ENCODE measurements around the gene ADGRB3. TPM values are rescaled to one million over a fixed set of nuclear protein-coding genes. Genes with fewer than 3 reads are reported as not detected.

The ADGRB3 gene
- total RNA-seq, 1 experiment from 2014 or later = 0.11 TPM

DNA sequence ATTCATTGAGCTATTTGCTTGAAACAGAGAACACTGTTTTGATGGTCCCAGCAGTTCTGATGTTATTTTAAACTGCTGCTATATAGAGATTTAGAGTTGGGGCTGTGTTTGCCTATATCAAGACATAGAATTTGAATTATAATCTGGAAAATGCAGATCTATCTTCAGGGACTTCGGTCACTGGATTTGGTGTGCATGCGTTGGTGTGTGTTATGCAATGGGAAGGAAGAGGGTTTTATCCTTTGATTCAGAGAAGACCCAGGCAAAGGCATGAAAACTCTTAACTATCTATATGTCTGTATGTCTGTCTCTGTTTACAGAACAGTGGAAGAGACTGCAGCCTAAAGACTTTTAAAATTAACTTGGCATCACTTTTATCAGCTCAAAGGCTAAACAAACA lies 2.0 kb downstream of the ADGRB3 start:
- H3K9ac ChIP-seq (ENCODE audit: low read length) = no peak overlapping the region
- no peaks in the 10 kb centered on the region for H4K20me1 ChIP-seq (ENCODE audit: low read length)
- ATAC-seq (no peak), DNase-seq (no peak)
- H3K9me2 ChIP-seq (replicated peaks; ENCODE audit: low read length) = no peaks in the 10 kb centered on the region
- no peak overlapping the region for H3K27ac ChIP-seq (ENCODE audit: low read length)
- no TSS peak for BruUV-seq (replicated peaks)
- H3K4me3 ChIP-seq (ENCODE audit: low read length) = no peak overlapping the region; the same call in 1 of the 2 replicates
- intact Hi-C loops (cut with micrococcal nuclease) = loop anchor here (5.0 kb wide), 1 partner anchor 1470 kb away; no protein-coding TSS in a partner anchor
- H3K4me2 ChIP-seq (ENCODE audit: low read length) = peak overlapping the region; percentile 28; the same call in 1 of the 2 replicates
- H3K9me3 ChIP-seq (ENCODE audit: low read length) = no peaks in the 10 kb centered on the region
- TF ChIP-seq EZH2phosphoT487 (IDR thresholded peaks at IDR 0.05; ENCODE audit: borderline replicate concordance, low read length) (no peak), EZH2 (IDR thresholded peaks at IDR 0.05; ENCODE audit: low read length, unreplicated experiment) (no peak)
- TF ChIP-seq, protein P1, sequence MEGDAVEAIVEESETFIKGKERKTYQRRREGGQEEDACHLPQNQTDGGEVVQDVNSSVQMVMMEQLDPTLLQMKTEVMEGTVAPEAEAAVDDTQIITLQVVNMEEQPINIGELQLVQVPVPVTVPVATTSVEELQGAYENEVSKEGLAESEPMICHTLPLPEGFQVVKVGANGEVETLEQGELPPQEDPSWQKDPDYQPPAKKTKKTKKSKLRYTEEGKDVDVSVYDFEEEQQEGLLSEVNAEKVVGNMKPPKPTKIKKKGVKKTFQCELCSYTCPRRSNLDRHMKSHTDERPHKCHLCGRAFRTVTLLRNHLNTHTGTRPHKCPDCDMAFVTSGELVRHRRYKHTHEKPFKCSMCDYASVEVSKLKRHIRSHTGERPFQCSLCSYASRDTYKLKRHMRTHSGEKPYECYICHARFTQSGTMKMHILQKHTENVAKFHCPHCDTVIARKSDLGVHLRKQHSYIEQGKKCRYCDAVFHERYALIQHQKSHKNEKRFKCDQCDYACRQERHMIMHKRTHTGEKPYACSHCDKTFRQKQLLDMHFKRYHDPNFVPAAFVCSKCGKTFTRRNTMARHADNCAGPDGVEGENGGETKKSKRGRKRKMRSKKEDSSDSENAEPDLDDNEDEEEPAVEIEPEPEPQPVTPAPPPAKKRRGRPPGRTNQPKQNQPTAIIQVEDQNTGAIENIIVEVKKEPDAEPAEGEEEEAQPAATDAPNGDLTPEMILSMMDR (conservative IDR thresholded peaks at IDR 0.05; ENCODE audit: low read depth, low read length) = no peak
- H2AFZ ChIP-seq (ENCODE audit: low read length) = no peak overlapping the region
- no peaks in the 10 kb centered on the region for H3F3A ChIP-seq (ENCODE audit: low read length, unreplicated experiment)
- no peaks in the 10 kb centered on the region for H3K79me2 ChIP-seq (ENCODE audit: low read length)
- ChIA-PET CTCF (no interaction called here), POLR2A (ENCODE audit: unreplicated experiment) (no interaction called here)
- no peaks in the 10 kb centered on the region for H3K36me3 ChIP-seq (ENCODE audit: low read depth, low read length)
- no peaks in the 10 kb centered on the region for H3K4me1 ChIP-seq (ENCODE audit: insufficient read depth, low read length)
- H3K27me3 ChIP-seq (ENCODE audit: low read length) = peaks cover 77% of the 10 kb centered on the region

DNA sequence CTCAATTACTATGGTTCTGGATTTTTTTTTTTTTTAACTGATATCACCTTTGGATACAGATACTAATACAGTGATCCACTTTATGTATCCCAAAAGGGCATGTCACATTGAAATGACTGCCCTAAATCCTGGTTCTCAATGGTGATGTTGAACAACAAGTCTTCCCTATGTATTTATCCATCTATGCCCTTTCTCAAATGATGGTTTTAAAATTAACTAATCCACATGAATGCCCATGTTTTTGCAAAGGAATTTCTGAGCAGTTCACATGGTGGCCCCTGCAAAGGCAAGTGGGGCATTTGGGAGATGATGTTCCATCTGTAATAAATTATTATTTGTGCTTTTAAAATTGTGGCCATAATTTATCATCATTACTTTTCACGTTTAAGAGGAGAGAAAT lies 2.7 kb downstream of the ADGRB3 start:
- Histone ChIP-seq H3K27me3 (ENCODE audit: low read length) (peaks cover 74% of the 10 kb centered on the region), H3K4me1 (ENCODE audit: insufficient read depth, low read length) (no peaks in the 10 kb centered on the region), H3K79me2 (ENCODE audit: low read length) (no peaks in the 10 kb centered on the region), H2AFZ (ENCODE audit: low read length) (no peak overlapping the region), H3K9ac (ENCODE audit: low read length) (no peak overlapping the region), H4K20me1 (ENCODE audit: low read length) (no peaks in the 10 kb centered on the region), H3K27ac (ENCODE audit: low read length) (no peak overlapping the region), H3K36me3 (ENCODE audit: low read depth, low read length) (no peaks in the 10 kb centered on the region), H3K4me2 (ENCODE audit: low read length) (no peak overlapping the region), H3F3A (ENCODE audit: low read length, unreplicated experiment) (no peaks in the 10 kb centered on the region), H3K9me3 (ENCODE audit: low read length) (no peaks in the 10 kb centered on the region), H3K4me3 (ENCODE audit: low read length) (no peak overlapping the region), H3K9me2 (replicated peaks; ENCODE audit: low read length) (no peaks in the 10 kb centered on the region)
- ChIA-PET CTCF (no interaction called here), POLR2A (ENCODE audit: unreplicated experiment) (no interaction called here)
- DNase-seq = no peak
- BruUV-seq (replicated peaks) = no TSS peak
- intact Hi-C loops (cut with micrococcal nuclease) = loop anchor here (1.0 to 5.0 kb wide), 3 partner anchors 141 to 1470 kb away; no protein-coding TSS in a partner anchor
- TF ChIP-seq EZH2 (IDR thresholded peaks at IDR 0.05; ENCODE audit: low read length, unreplicated experiment) (no peak), EZH2phosphoT487 (IDR thresholded peaks at IDR 0.05; ENCODE audit: borderline replicate concordance, low read length) (no peak)
- TF ChIP-seq, protein P1 (conservative IDR thresholded peaks at IDR 0.05; ENCODE audit: low read depth, low read length) = no peak
- ATAC-seq = no peak

DNA sequence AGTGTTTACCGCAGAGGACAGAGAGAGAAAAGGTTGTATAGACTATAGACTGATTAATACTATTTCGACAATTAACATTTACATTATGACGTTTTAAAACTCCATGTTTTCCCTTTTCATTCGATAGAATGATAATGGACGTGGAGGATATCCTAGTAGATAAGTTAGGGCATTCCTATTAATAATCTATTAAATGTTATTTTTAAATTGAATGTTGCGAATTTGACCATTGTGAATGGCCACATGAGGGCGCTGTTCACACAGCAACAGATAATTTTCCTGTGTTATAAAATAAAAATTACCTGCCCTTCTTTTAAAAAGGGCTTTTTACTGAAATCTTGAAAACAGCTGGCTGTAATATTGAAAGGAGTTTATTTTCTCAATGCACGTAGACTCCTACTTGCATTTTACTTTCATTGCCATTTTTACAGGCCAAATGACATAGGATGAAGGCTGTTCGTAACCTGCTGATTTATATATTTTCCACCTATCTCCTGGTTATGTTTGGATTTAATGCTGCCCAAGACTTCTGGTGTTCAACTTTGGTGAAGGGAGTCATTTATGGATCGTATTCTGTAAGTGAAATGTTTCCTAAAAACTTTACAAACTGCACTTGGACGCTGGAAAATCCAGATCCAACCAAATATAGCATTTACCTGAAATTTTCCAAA lies 3.3 kb downstream of the ADGRB3 start:
- Histone ChIP-seq H3K4me3 (ENCODE audit: low read length) (no peak overlapping the region), H4K20me1 (ENCODE audit: low read length) (no peaks in the 10 kb centered on the region), H3F3A (ENCODE audit: low read length, unreplicated experiment) (no peaks in the 10 kb centered on the region), H3K27me3 (ENCODE audit: low read length) (peaks cover 68% of the 10 kb centered on the region), H2AFZ (ENCODE audit: low read length) (no peak overlapping the region), H3K4me2 (ENCODE audit: low read length) (no peak overlapping the region), H3K4me1 (ENCODE audit: insufficient read depth, low read length) (no peaks in the 10 kb centered on the region), H3K36me3 (ENCODE audit: low read depth, low read length) (no peaks in the 10 kb centered on the region), H3K9me3 (ENCODE audit: low read length) (no peaks in the 10 kb centered on the region), H3K9ac (ENCODE audit: low read length) (no peak overlapping the region), H3K79me2 (ENCODE audit: low read length) (no peaks in the 10 kb centered on the region), H3K9me2 (replicated peaks; ENCODE audit: low read length) (no peaks in the 10 kb centered on the region), H3K27ac (ENCODE audit: low read length) (no peak overlapping the region)
- ATAC-seq (no peak), DNase-seq (peak; percentile 40)
- POLR2A ChIA-PET (ENCODE audit: unreplicated experiment) = no interaction called here
- BruUV-seq (replicated peaks) = no TSS peak
- CTCF ChIA-PET = no interaction called here
- intact Hi-C loops (cut with micrococcal nuclease) = loop anchor here (1.0 to 5.0 kb wide), 3 partner anchors 140 to 1469 kb away; no protein-coding TSS in a partner anchor
- TF ChIP-seq, protein P1 (conservative IDR thresholded peaks at IDR 0.05; ENCODE audit: low read depth, low read length) = peak; percentile 69
- TF ChIP-seq EZH2 (IDR thresholded peaks at IDR 0.05; ENCODE audit: low read length, unreplicated experiment) = no peak
